Mesenteric fat pad (tissue), 1 donor: ENCODE results near the gene MCTP1. TPM values are rescaled to one million over a fixed set of nuclear protein-coding genes. Genes with fewer than 3 reads are reported as not detected.

Experiments used
- DNase-seq: peaks from one replicate; pipeline ENCODE4 v3.0.0-alpha.2; 2020; ENCODE audit warnings: low spot score
- total RNA-seq: library from RNA; stranded (reverse); fragmentation: NEBNext Ultra II Directional; extraction: Animal tissue kit (Norgen Biotek cat#: 25700); gene quantifications from one replicate; pipeline ENCODE4 v1.2.1, GENCODE V29; 2021
- donor health status: DM: yes; HTN: yes; CAD: no.

The MCTP1 gene
- total RNA-seq, 1 donor from 2014 or later = 37.5 TPM

GRCh38 chr5:95078868-95079267, 206.0 kb downstream of the MCTP1 start:
- DNase-seq = no peak

DNA sequence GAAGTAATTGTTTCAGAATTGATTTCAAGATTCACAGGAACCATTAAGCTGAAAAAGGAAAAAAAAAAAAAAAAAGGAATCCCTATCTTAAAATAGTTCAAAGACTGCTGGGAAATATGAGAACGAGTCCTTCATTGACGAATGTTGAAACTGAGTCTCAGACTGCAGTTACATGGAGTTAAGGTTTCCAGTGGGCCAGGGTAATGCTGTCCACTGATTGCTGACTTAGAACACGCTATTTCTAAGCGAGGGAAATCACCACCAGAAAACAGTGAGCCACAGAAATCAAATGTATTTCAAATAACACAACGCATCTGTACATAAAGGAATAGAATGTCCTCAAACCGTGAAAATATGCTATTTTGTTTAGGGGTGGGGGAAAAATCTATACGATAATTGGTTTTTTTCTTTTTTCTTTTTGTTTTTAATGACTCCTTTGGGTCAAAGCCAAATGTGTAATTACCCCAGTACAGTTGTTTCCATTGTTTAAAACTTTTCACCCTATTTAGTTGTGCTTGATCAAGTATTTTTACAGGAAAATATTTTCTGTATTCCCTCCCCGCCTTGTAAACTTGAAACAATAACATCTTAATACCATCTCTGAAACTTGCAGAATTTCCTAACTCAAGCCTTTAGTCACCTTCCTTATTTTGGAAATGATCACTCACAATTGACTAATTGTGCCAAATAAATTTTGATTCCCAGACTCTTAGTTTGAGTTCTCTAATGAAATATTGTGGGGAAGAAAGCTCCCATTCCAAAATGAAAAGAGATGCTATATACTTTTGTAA, 208.3 kb downstream of the MCTP1 start:
- DNase-seq = no peak

DNA sequence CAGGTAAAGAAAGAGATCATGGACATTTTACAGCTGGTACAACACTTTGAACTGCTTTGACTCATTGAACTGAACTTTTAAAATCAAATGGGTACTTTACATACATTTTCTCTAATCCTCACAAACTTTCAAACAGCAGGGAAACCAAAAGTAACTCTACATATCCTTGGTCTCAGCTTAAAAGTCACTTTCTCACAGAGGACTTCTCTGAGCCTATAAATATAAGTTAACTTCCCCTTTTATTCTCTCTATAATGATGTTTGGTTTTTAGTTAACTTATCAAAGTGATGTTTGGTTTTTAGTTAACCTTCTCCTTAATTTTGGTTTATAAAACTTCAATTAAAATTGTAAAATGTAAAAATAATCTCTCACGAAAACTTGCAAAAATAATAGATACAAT, 209.8 kb downstream of the MCTP1 start:
- no peak for DNase-seq

DNA sequence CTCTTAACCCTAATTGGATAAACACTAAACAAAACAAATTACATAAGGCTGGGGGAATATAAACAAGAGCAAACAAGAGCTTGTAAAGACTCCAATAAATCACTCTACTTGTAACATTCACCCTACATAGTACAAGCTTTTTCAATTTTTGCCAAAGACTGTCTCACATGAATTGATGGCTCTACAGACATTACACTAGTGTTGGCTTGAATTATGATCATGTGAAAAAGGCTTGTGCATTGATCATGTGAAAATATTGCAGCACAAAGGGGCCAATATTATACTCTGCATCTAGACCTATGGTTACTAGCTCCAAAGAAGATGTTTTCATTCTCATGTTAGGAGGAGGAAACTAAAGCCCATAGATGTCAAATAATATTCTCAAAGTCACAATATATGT, 212.6 kb downstream of the MCTP1 start:
- no peak for DNase-seq

- no peak for DNase-seq
Observed at GRCh38 chr5:95070866-95071265, 214.0 kb downstream of the MCTP1 start.

GRCh38 chr5:95070453-95070852, 214.4 kb downstream of the MCTP1 start:
- DNase-seq = no peak

GRCh38 chr5:95069948-95070347, 214.9 kb downstream of the MCTP1 start:
- no peak for DNase-seq

DNA sequence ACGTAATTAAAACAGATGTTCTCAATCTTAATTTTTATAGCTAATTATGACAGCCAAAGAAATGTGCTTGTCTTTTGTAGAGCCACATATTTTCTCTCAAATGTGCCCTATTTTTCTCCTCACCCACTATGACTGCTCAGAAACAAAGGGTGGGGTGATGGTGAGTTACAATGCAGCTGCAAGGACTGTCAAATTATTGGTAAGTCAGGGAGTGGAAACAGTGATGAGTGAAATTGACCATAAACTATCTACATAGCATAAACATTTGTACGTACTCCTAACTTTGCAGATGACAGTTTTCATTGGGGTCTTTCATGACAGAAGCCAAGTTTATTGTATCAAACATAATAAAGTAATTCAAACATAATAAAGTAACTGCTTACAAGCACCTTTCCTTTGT, 215.9 kb downstream of the MCTP1 start:
- no peak for DNase-seq

- no peak for DNase-seq
Observed at GRCh38 chr5:95068289-95068910, 216.5 kb downstream of the MCTP1 start.

DNA sequence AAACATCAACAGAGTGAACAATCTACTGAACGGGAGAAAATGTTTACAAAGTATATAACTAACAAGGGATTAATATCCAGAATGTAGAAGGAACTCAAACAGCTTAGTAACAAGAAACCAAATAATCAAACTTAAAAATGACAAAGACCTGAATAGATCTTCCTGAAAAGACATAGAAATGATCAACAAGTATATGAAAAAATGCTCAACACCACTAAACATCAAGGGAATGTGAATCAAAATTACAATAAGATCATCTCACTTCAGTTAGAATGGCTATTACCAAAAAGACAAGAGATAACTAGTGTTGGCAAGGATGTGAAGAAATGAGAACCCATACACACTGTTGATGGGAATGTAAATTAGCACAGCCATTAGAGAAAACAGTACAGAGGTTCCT, 218.8 kb downstream of the MCTP1 start:
- no peak for DNase-seq

- DNase-seq = no peak
Observed at GRCh38 chr5:95063492-95063891, 221.4 kb downstream of the MCTP1 start.

DNA sequence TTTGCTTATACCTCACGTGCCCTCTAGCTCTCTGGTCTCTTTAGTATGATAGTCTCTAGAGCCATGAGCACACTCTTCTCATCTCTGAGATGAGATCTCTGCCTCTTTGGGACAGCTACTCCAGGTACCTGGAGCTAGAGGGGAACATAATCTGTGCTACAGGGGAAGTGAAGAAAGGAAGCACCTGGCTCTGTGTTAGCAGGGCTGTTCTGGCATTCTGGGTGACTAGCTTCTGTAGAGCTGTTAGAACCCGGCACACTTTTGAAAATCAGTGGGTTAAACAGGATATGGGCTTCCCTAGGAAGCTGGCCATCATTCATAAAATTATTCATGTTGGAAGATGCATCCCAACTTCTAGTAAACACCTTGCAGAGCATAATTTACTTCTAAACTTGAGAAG, 224.8 kb downstream of the MCTP1 start:
- no peak for DNase-seq

GRCh38 chr5:95059636-95060035, 225.3 kb downstream of the MCTP1 start:
- no peak for DNase-seq

DNA sequence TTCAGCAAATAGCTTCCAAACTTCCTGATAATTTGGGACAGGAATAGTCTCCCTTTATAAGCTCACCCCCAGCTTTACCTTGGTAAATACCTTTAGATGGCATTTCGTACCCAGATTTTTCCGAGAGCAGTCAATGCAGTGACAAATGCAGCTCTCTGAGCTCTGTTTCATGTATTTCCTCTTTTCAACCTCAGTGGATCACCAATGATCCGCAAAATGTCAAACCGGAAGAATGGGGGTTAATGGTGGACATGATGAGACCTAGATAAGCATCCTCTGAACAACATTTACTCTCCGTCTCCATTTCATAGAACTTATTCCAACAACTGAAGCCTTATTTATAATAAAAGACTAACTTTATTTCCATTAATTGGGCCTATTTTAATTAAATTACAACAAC, 227.3 kb downstream of the MCTP1 start:
- no peak for DNase-seq

GRCh38 chr5:95053253-95053652, 231.6 kb downstream of the MCTP1 start:
- DNase-seq = no peak

- DNase-seq = no peak
Observed at GRCh38 chr5:95050708-95051107, 234.2 kb downstream of the MCTP1 start.

DNA sequence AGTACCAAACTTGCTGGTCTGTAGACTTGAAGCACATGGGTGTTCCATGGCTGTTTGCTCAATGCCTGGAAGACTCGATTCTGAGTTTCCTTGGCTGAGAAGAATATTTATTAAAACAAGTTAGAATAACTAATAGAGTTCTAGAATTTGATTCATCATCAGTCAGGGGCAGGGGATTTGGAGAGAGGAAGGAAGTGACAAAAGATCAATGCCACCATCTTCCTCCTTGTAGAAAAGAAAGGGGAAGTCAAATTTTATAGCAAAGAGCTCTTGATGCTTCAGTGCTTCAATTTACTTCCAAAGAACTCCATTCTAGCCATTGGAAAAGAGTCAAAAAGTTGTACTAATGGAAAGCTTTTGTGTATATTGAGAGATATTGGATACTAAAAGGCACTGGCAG, 236.3 kb downstream of the MCTP1 start:
- no peak for DNase-seq

DNA sequence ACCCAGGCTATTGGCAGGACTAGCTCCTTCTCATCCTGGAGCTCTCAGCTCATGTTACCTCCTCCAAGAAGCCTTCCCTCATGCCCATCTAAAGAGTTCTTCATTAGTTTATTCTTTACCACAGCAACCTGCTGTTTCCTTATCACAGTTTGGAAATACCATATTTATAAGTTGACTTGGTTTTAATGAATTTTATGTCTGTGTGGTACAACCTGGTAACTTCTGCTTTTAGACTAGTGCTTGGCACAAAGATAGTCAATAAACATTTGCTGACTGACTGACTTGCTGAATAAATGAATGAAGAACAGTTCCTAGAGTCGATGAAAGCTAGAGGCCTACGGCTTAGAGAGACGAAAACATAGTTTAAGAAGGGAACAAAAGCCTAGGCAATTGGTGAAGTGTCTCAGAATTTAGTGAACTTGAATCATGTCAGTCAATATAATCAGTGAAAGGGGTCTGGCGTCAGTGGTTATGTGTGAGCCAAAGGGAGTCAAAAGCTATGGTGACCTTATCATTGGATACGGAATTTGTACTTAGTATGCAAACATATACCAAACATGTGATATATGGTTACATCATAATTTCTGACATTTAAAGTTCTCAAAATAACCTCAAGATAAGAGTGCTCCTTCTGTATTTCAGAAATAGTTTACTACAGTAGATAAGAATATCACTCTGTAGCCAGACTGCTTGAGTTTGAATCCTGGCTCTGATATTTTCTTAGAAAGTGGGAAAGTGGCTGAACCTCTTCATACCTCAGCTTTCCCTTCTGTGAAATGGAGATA, 239.5 kb downstream of the MCTP1 start:
- DNase-seq = no peak

DNA sequence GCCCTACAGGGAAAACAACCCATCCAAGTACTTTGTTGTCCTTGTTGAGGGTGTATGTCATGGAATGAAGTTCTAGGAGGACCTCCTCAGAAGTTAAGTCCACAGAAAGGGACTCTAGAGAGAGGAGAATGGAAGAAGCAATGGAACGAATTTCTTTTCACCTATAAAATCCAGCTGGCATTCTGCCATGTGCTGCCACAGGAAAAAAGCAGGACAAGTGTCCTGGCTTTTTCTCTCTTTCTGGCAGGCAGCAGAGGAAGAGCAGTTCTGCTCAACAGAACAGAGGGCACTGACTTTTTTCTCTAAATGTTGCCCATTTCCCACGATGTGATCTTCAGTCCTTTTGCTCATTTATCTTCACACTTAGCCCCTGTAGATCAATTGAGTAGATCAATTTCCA, 240.8 kb downstream of the MCTP1 start:
- DNase-seq = no peak

DNA sequence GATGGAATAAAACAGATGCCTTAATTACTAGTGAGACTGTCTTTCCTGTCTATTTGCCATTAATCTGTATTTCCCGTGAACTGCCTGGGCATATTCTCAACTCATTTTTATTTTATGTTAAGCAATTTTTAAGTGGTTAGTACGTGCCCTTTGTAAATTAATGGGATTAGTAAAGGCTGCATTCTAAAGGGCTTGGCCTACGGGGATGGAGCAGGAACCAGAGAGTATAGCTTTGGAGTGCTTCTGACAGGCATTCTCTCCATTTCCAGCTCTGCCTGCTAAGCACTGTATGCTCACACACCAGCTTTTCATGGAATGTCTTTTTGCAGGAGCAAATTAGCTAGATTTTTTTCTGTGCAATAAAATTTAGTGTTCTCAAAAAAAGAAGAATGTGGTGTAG, 241.2 kb downstream of the MCTP1 start:
- DNase-seq = no peak

- no peak for DNase-seq
Observed at GRCh38 chr5:95043234-95043633, 241.7 kb downstream of the MCTP1 start.

GRCh38 chr5:95042037-95042436, 242.9 kb downstream of the MCTP1 start:
- no peak for DNase-seq
